NOMO-1 treated with dmso at 0.1 percent for 144 hours (cell line): Measurements from ENCODE around the gene KCNIP3.

Experiments
- DNase-seq: peaks from one replicate; lab custom pipeline; 2025; ENCODE audit not compliant: unreplicated experiment; lab: John Stamatoyannopoulos, UW

Gene KCNIP3

GRCh38 chr2:95294579-95295250 lies 2.4 kb upstream of the KCNIP3 start:
- DNase-seq, result no peak

GRCh38 chr2:95295376-95295775 lies 1.8 kb upstream of the KCNIP3 start:
- DNase-seq, result no peak

- DNase-seq, result no peak
These were observed 1.1 kb upstream of the KCNIP3 start for GRCh38 chr2:95296011-95296410.

- no peak for DNase-seq
These were observed 670 bp downstream of the KCNIP3 start for GRCh38 chr2:95297639-95298395.

- DNase-seq, result no peak
These were observed 1.5 kb downstream of the KCNIP3 start for GRCh38 chr2:95298486-95299111.

- no peak for DNase-seq
These were observed 2.8 kb downstream of the KCNIP3 start for GRCh38 chr2:95299961-95300360.

- no peak for DNase-seq
These were observed 3.3 kb downstream of the KCNIP3 start for GRCh38 chr2:95300450-95300849.

GRCh38 chr2:95301186-95301585 lies 4.0 kb downstream of the KCNIP3 start:
- DNase-seq, result no peak

GRCh38 chr2:95301876-95302641 lies 4.9 kb downstream of the KCNIP3 start:
- DNase-seq, result no peak

- DNase-seq, result no peak
These were observed 6.2 kb downstream of the KCNIP3 start for GRCh38 chr2:95303191-95303919.

GRCh38 chr2:95305380-95306061 lies 8.4 kb downstream of the KCNIP3 start:
- no peak for DNase-seq

GRCh38 chr2:95306336-95306895 lies 9.3 kb downstream of the KCNIP3 start:
- no peak for DNase-seq

GRCh38 chr2:95307036-95307435 lies 9.9 kb downstream of the KCNIP3 start:
- DNase-seq, result no peak

- DNase-seq, result no peak
These were observed 10.7 kb downstream of the KCNIP3 start for GRCh38 chr2:95307878-95308277.

GRCh38 chr2:95308426-95308990 lies 11.4 kb downstream of the KCNIP3 start:
- DNase-seq, result no peak

GRCh38 chr2:95309599-95309998 lies 12.5 kb downstream of the KCNIP3 start:
- no peak for DNase-seq

GRCh38 chr2:95310216-95310615 lies 13.1 kb downstream of the KCNIP3 start:
- no peak for DNase-seq

- DNase-seq, result no peak
These were observed 13.5 kb downstream of the KCNIP3 start for GRCh38 chr2:95310651-95311050.

GRCh38 chr2:95311815-95312542 lies 14.8 kb downstream of the KCNIP3 start:
- no peak for DNase-seq
